ENCODE measurements around the gene TSPAN7.

DNA sequence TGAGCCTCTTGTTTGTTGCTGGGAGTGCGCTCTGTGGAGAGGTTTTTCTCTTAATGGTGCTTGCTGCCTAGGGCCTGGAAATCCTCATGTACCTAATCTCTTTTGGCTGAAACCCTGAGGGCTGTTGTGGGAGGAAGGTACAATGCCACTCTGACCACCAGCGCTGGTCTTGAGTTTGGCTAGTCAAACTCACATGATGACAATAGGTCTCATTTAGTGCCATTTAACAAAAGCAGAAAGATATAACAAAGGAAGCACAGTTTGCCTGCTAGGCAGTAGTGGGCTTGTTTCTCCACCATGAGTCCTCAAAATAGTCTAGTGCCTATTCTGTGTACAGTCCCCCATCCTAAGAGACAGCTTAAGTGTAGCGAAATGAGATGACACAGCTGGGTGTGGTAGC lies 111.3 kb downstream of the TSPAN7 start:
- no peak for TF ChIP-seq YY1 (IDR thresholded peaks at IDR 0.05; ENCODE audit: insufficient read depth, insufficient read length)
- TF ChIP-seq SUZ12 (IDR thresholded peaks at IDR 0.05; ENCODE audit: extremely low read depth, insufficient read depth, insufficient read length) = no peak
- no peak for TF ChIP-seq ZNF274 (IDR thresholded peaks at IDR 0.05; ENCODE audit: low read depth, low read length)
